Mesenchymal stem cell (in vitro differentiated cells and primary cell): ENCODE results near the gene KDM8.

Experiments used
- DNase-seq: peaks from one replicate; pipeline ENCODE4 v3.0.0-alpha.2; 2013
- H2AFZ ChIP-seq: one replicate; pipeline ENCODE4 v1.6.1; 2013; ENCODE audit warnings: low read depth, mild to moderate bottlenecking, control low read depth, inconsistent platforms, low read length, moderate library complexity
- H2AK5ac ChIP-seq: 2 replicates; pipeline ENCODE4 v1.6.1; 2013; ENCODE audit warnings: low read length, moderate library complexity, mild to moderate bottlenecking, inconsistent platforms; ENCODE audit not compliant: severe bottlenecking
- H2BK120ac ChIP-seq: one replicate; pipeline ENCODE4 v1.6.1; 2013; ENCODE audit warnings: low read depth, mild to moderate bottlenecking, inconsistent platforms, low read length, moderate library complexity
- H2BK12ac ChIP-seq, 2 experiments: one replicate each; pipeline ENCODE4 v1.6.1; 2013; ENCODE audit warnings: inconsistent platforms in 2 of 2, low read length in 2 of 2, mild to moderate bottlenecking in 2 of 2, moderate library complexity in 2 of 2, control low read depth in 1 of 2
- H2BK15ac ChIP-seq: one replicate; pipeline ENCODE4 v1.6.1; 2013; ENCODE audit warnings: mild to moderate bottlenecking, low read depth, inconsistent platforms; ENCODE audit not compliant: poor library complexity, severe bottlenecking
- H2BK5ac ChIP-seq: 2 replicates; pipeline ENCODE4 v1.6.1; 2013; ENCODE audit warnings: low read depth, mild to moderate bottlenecking, low read length, control low read depth, inconsistent platforms; ENCODE audit not compliant: poor library complexity, severe bottlenecking
- H3K14ac ChIP-seq, 2 experiments: one replicate each; pipeline ENCODE4 v1.6.1; 2013; ENCODE audit warnings: inconsistent platforms in 2 of 2, low read length in 2 of 2, control low read depth in 1 of 2, mild to moderate bottlenecking in 1 of 2, moderate library complexity in 1 of 2
- H3K18ac ChIP-seq, 2 experiments: one replicate each; pipeline ENCODE4 v1.6.1; 2013; ENCODE audit warnings: inconsistent platforms in 2 of 2, low read length in 2 of 2, control low read depth in 1 of 2, low read depth in 1 of 2, mild to moderate bottlenecking in 1 of 2
- H3K23ac ChIP-seq, 2 experiments: one replicate each; pipeline ENCODE4 v1.6.1; 2013; ENCODE audit warnings: inconsistent platforms in 2 of 2, low read length in 2 of 2, mild to moderate bottlenecking in 2 of 2, moderate library complexity in 2 of 2, control low read depth in 1 of 2
- H3K27ac ChIP-seq: 2 replicates; pipeline ENCODE4 v1.5.1; 2013; ENCODE audit warnings: mild to moderate bottlenecking, moderate library complexity, low read length, control low read depth, inconsistent platforms; ENCODE audit not compliant: poor library complexity, severe bottlenecking
- H3K27me3 ChIP-seq, 2 experiments: 2 replicates each; pipeline versions ENCODE4 v1.6.1 to v1.7.0; 2013; ENCODE audit warnings: low read length in 2 of 2, mild to moderate bottlenecking in 2 of 2, moderate library complexity in 2 of 2, control low read depth in 1 of 2, inconsistent platforms in 1 of 2; ENCODE audit not compliant: control insufficient read depth in 1 of 2, insufficient read depth in 1 of 2
- H3K36me3 ChIP-seq, 2 experiments: 2 replicates each; pipeline versions ENCODE4 v1.6.1 to v1.7.0; 2013; ENCODE audit warnings: low read length in 2 of 2, control low read depth in 1 of 2, inconsistent platforms in 1 of 2, low read depth in 1 of 2, mild to moderate bottlenecking in 1 of 2; ENCODE audit not compliant: insufficient read depth in 2 of 2, control insufficient read depth in 1 of 2
- H3K4ac ChIP-seq, 2 experiments: one replicate each; pipeline ENCODE4 v1.6.1; 2013; ENCODE audit warnings: inconsistent platforms in 2 of 2, low read length in 2 of 2, mild to moderate bottlenecking in 2 of 2, moderate library complexity in 2 of 2, control low read depth in 1 of 2, low read depth in 1 of 2
- H3K4me1 ChIP-seq: 2 replicates; pipeline ENCODE4 v1.6.1; 2013; ENCODE audit warnings: low read depth, low read length, control low read depth; ENCODE audit not compliant: control insufficient read depth, insufficient read depth
- H3K4me2 ChIP-seq: 2 replicates; pipeline ENCODE4 v1.6.1; 2013; ENCODE audit warnings: low read length, mild to moderate bottlenecking, inconsistent platforms; ENCODE audit not compliant: poor library complexity, severe bottlenecking
- H3K4me3 ChIP-seq, 2 experiments: 2 replicates each; pipeline versions ENCODE4 v1.5.1 to v1.7.0; 2013; ENCODE audit warnings: low read length in 2 of 2, mild to moderate bottlenecking in 2 of 2, control low read depth in 1 of 2, low read depth in 1 of 2; ENCODE audit not compliant: insufficient read depth in 1 of 2
- H3K79me1 ChIP-seq: replicated peaks from 2 replicates; pipeline ENCODE4 v1.6.1; 2013; ENCODE audit warnings: mild to moderate bottlenecking, control low read depth, low read length, inconsistent platforms; ENCODE audit not compliant: poor library complexity, severe bottlenecking
- H3K9ac ChIP-seq: 2 replicates; pipeline ENCODE4 v1.7.0; 2013; ENCODE audit warnings: mild to moderate bottlenecking, low read length, moderate library complexity
- H3K9me3 ChIP-seq: 2 replicates; pipeline ENCODE4 v1.7.0; 2013; ENCODE audit warnings: mild to moderate bottlenecking, low read length; ENCODE audit not compliant: control insufficient read depth
- H4K8ac ChIP-seq: one replicate; pipeline ENCODE4 v1.6.1; 2013; ENCODE audit warnings: inconsistent platforms, mild to moderate bottlenecking, low read length, moderate library complexity
- H4K91ac ChIP-seq: one replicate; pipeline ENCODE4 v1.6.1; 2013; ENCODE audit warnings: mild to moderate bottlenecking, low read length, inconsistent platforms
- WGBS: methylation state at CpG from one replicate; pipeline ENCODE4 v1.1.7; 2013; ENCODE audit warnings: mixed read lengths; 5-methylcytosine and 5-hydroxymethylcytosine counted together

The KDM8 gene

GRCh38 chr16:27242398-27242797 lies 39.1 kb downstream of the KDM8 start:
- no peak for DNase-seq
- peak overlapping the region; percentile 48 for H2BK5ac ChIP-seq
- H4K91ac ChIP-seq = peak overlapping the region; percentile 97
- peaks cover 0 to 8% of the 10 kb centered on the region in 2 experiments for H3K36me3 ChIP-seq
- no peak overlapping the region for H3K23ac ChIP-seq
- no peaks in the 10 kb centered on the region for H3K9me3 ChIP-seq
- WGBS = 78% methylated on average over 2 of the region's 2 CpGs
- H3K14ac ChIP-seq = no peak overlapping the region
- peak overlapping the region; percentile 39 to 45 for H3K4ac ChIP-seq
- H3K27me3 ChIP-seq = no peaks in the 10 kb centered on the region
- H3K18ac ChIP-seq = peak overlapping the region; percentile 90 to 94
- H2AK5ac ChIP-seq = peak overlapping the region; percentile 54
- peaks cover 24% of the 10 kb centered on the region for H3K79me1 ChIP-seq
- peak overlapping the region; percentile 83 for H2BK120ac ChIP-seq
- peak overlapping the region; percentile 82 for H2BK15ac ChIP-seq
- peak overlapping the region; percentile 67 for H3K4me2 ChIP-seq
- no peak overlapping the region for H2AFZ ChIP-seq
- H3K27ac ChIP-seq = peak overlapping the region; percentile 94
- H4K8ac ChIP-seq = peak overlapping the region; percentile 73
- no peak overlapping the region for H3K4me3 ChIP-seq
- peak overlapping the region; percentile 90 to 97 for H2BK12ac ChIP-seq
- no peak overlapping the region for H3K9ac ChIP-seq
- peaks cover 46% of the 10 kb centered on the region for H3K4me1 ChIP-seq

GRCh38 chr16:27242868-27243590 lies 39.7 kb downstream of the KDM8 start:
- peak overlapping the region; percentile 39 to 92 for H3K4ac ChIP-seq
- peak overlapping the region; percentile 33 for H3K9ac ChIP-seq
- no peak overlapping the region for H2AFZ ChIP-seq
- peak overlapping the region; percentile 97 for H4K91ac ChIP-seq
- peak overlapping the region; percentile 73 for H4K8ac ChIP-seq
- no peak overlapping the region for H3K4me3 ChIP-seq
- H2AK5ac ChIP-seq = peak overlapping the region; percentile 54
- peaks cover 39% of the 10 kb centered on the region for H3K4me1 ChIP-seq
- H3K4me2 ChIP-seq = peak overlapping the region; percentile 67
- H3K79me1 ChIP-seq = peaks cover 25% of the 10 kb centered on the region
- no peaks in the 10 kb centered on the region for H3K9me3 ChIP-seq
- WGBS = 1% methylated on average over 13 of the region's 13 CpGs
- H3K27me3 ChIP-seq = no peaks in the 10 kb centered on the region
- H3K18ac ChIP-seq = peak overlapping the region; percentile 90 to 94
- H3K14ac ChIP-seq = no peak overlapping the region
- no peak overlapping the region for H3K23ac ChIP-seq
- H2BK12ac ChIP-seq = peak overlapping the region; percentile 96 to 97
- peak overlapping the region; percentile 71 for H2BK5ac ChIP-seq
- H2BK120ac ChIP-seq = peak overlapping the region; percentile 83
- peak overlapping the region; percentile 82 for H2BK15ac ChIP-seq
- DNase-seq = peak; percentile 98
- peak overlapping the region; percentile 94 for H3K27ac ChIP-seq
- H3K36me3 ChIP-seq = peaks cover 0 to 8% of the 10 kb centered on the region in 2 experiments

GRCh38 chr16:27243725-27244362 lies 40.5 kb downstream of the KDM8 start:
- H3K18ac ChIP-seq = peak overlapping the region; percentile 44 to 94
- peak overlapping the region; percentile 87 for H2AK5ac ChIP-seq
- peak overlapping the region; percentile 86 for H2BK15ac ChIP-seq
- peak overlapping the region; percentile 94 for H3K27ac ChIP-seq
- no peaks in the 10 kb centered on the region for H3K9me3 ChIP-seq
- H4K91ac ChIP-seq = peak overlapping the region; percentile 93
- no peak overlapping the region for H3K23ac ChIP-seq
- H2BK5ac ChIP-seq = peak overlapping the region; percentile 15
- peak overlapping the region in 1 of 2 experiments; percentile 61 for H3K14ac ChIP-seq
- no peak overlapping the region for H3K9ac ChIP-seq
- DNase-seq = no peak
- H3K27me3 ChIP-seq = no peaks in the 10 kb centered on the region
- peaks cover 0 to 8% of the 10 kb centered on the region in 2 experiments for H3K36me3 ChIP-seq
- peak overlapping the region; percentile 78 for H4K8ac ChIP-seq
- H2AFZ ChIP-seq = no peak overlapping the region
- no peak overlapping the region for H3K4me2 ChIP-seq
- H3K79me1 ChIP-seq = peaks cover 25% of the 10 kb centered on the region
- no peak overlapping the region for H3K4me3 ChIP-seq
- H2BK120ac ChIP-seq = peak overlapping the region; percentile 69
- peak overlapping the region; percentile 84 to 92 for H3K4ac ChIP-seq
- H2BK12ac ChIP-seq = peak overlapping the region; percentile 98 to 99
- WGBS = 95% methylated on average over 11 of the region's 11 CpGs
- peaks cover 37% of the 10 kb centered on the region for H3K4me1 ChIP-seq

GRCh38 chr16:27244363-27244755 lies 41.0 kb downstream of the KDM8 start:
- H3K23ac ChIP-seq = no peak overlapping the region
- H3K79me1 ChIP-seq = peaks cover 23% of the 10 kb centered on the region
- no peak overlapping the region for H3K4me2 ChIP-seq
- H3K36me3 ChIP-seq = peaks cover 0 to 8% of the 10 kb centered on the region in 2 experiments
- no peak overlapping the region for H2BK5ac ChIP-seq
- H2BK15ac ChIP-seq = peak overlapping the region; percentile 86
- peak overlapping the region; percentile 93 for H4K91ac ChIP-seq
- peak overlapping the region in 1 of 2 experiments; percentile 61 for H3K14ac ChIP-seq
- H3K4me3 ChIP-seq = no peak overlapping the region
- DNase-seq = no peak
- H3K9me3 ChIP-seq = no peaks in the 10 kb centered on the region
- H2BK120ac ChIP-seq = peak overlapping the region; percentile 69
- no peak overlapping the region for H2AFZ ChIP-seq
- 94% methylated on average over 7 of the region's 7 CpGs for WGBS
- peak overlapping the region; percentile 84 to 92 for H3K4ac ChIP-seq
- peak overlapping the region; percentile 98 to 99 for H2BK12ac ChIP-seq
- H3K27me3 ChIP-seq = no peaks in the 10 kb centered on the region
- H3K18ac ChIP-seq = peak overlapping the region; percentile 44 to 94
- peak overlapping the region; percentile 78 for H4K8ac ChIP-seq
- H3K27ac ChIP-seq = peak overlapping the region; percentile 78
- H2AK5ac ChIP-seq = peak overlapping the region; percentile 87
- peak overlapping the region; percentile 54 for H3K9ac ChIP-seq
- H3K4me1 ChIP-seq = peaks cover 37% of the 10 kb centered on the region
